GM10248 (cell line): ENCODE data around the gene DISC1.
"Not testable (repeated sequence)": the region's sequence is repeated elsewhere in the genome, so short reads cannot be mapped to it uniquely, and the experiment has no call there.

ENCODE experiments used
- CTCF ChIA-PET: fragments of 300-600 bp; sonication (Branson Sonifier 250); formaldehyde crosslinking; extraction: SDS; loops from one replicate; lab custom pipeline; 2021; ENCODE audit warnings: antibody characterized with exemption; lab: Yijun Ruan, JAX
- POLR2A ChIA-PET: fragments of 350-650 bp; sonication (Branson Sonifier 250); formaldehyde crosslinking; extraction: SDS; loops from one replicate; lab custom pipeline; 2020; ENCODE audit warnings: antibody characterized with exemption; lab: Yijun Ruan, JAX
- DNase-seq: peaks from one replicate; pipeline ENCODE4 v3.0.0; 2012; ENCODE audit errors: extremely low spot score
- TF ChIP-seq, protein P1 (sequence below): IDR thresholded peaks from 2 replicates; pipeline ENCODE4 v1.5.1; 2012; ENCODE audit warnings: mild to moderate bottlenecking, low read depth; ENCODE audit errors: extremely low read depth, missing control alignments, control extremely low read depth

The DISC1 gene

DNA sequence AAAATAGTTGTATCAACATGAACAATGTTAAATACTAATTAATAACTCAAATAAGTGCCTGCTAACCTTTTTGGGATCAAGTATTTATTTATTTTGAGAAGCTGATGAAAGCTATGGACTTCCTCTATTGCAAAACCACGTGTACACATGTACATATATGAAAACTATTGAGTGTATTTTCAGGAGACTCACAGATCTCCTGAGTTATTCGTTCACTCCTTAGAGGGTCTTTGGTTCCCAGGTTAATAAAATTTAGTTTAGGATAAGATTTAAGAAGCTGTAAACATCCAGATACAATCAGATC is 130.5 kb downstream of the DISC1 start:
- TF ChIP-seq, protein P1, sequence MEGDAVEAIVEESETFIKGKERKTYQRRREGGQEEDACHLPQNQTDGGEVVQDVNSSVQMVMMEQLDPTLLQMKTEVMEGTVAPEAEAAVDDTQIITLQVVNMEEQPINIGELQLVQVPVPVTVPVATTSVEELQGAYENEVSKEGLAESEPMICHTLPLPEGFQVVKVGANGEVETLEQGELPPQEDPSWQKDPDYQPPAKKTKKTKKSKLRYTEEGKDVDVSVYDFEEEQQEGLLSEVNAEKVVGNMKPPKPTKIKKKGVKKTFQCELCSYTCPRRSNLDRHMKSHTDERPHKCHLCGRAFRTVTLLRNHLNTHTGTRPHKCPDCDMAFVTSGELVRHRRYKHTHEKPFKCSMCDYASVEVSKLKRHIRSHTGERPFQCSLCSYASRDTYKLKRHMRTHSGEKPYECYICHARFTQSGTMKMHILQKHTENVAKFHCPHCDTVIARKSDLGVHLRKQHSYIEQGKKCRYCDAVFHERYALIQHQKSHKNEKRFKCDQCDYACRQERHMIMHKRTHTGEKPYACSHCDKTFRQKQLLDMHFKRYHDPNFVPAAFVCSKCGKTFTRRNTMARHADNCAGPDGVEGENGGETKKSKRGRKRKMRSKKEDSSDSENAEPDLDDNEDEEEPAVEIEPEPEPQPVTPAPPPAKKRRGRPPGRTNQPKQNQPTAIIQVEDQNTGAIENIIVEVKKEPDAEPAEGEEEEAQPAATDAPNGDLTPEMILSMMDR: no peak
- CTCF ChIA-PET: interaction anchor here (0.7 to 3.4 kb wide), 22 partner anchors 10 to 949 kb away, joined by 3 to 52 read pairs (median 6); no protein-coding TSS in a partner anchor
- no peak for DNase-seq
- POLR2A ChIA-PET: no interaction called here

DNA sequence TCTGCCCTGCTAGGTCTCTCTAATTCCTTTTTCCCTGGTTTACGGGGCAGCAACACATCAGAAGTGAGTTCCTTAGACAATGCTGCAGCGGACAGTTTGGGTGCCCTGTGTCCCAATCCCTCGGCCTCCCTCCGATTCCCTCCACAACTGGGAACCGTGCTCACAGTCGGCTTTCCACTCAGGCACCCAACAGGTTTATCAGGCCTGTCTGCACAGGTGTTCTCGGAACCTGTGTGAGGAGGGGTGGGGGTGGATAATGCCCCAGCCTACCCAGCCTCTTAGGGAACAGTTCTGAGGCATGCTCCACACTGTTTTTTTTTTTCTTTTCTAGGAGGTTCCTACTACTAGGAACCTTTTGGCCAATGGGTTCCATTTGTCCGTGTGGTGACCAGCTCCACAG is 131.2 kb downstream of the DISC1 start:
- TF ChIP-seq, protein P1: no peak
- no peak for DNase-seq
- ChIA-PET POLR2A (no interaction called here), CTCF (interaction anchor here (1.1 to 3.4 kb wide), 11 partner anchors 9 to 62 kb away, joined by 3 to 52 read pairs (median 7); no protein-coding TSS in a partner anchor)

DNA sequence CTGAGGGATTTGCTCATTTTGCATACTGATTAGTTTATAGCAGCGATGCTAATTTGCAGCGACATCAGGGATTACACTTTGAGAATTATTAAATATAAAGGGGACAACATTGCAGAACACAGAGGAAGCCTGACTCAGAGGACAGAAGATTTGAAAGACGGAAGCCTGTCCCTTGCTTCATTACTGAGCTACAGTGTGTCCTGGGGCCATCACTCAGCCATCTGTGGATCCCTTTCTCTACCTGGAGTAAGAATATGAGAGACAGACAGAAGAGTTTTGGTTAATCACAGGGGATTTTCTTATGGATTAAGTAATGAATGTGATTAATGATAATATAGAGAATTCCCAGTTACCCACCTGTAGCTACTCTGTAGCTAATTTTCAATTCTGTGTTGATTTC is 134.7 kb downstream of the DISC1 start:
- ChIA-PET CTCF (no interaction called here), POLR2A (no interaction called here)
- TF ChIP-seq, protein P1: no peak
- DNase-seq: no peak

DNA sequence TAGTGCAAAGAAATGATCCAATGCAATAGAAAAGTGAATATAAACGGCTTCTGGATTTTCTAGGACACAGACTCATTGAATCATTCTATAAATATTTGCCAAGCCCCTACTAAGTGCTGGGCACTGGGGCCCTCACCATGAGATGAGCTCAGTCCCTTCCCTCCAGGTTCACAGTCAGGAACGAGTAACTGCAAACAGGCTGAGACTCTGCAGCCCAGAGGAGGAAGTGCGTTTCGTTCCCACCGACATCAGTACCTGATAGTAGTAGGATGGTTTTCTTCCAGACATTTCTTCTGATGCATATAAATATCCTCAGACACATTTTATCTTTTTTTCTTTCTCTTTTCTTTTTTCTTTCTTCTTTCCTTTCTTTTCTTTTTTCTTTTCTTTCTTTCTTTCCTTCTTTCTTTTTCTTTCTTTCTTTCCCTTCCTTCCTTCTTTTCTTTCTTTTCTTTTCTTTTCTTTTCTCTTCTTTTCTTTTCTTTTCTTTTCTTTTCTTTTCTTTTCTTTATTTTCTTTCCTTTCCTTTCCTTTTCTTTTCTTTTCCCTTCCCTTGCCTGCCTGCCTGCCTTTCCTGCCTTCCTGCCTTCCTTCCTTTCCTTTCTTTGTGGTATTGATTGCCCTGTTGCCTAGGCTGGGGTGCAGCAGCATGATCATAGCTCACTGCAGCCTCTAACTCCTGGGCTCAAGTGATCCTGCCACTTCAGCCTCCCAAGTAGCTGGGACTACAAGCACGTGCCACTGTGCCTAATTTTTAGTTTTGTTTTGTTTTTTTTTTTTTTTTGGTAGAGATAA is 135.4 kb downstream of the DISC1 start:
- ChIA-PET CTCF (no interaction called here), POLR2A (no interaction called here)
- TF ChIP-seq, protein P1: no peak
- no peak for DNase-seq

DNA sequence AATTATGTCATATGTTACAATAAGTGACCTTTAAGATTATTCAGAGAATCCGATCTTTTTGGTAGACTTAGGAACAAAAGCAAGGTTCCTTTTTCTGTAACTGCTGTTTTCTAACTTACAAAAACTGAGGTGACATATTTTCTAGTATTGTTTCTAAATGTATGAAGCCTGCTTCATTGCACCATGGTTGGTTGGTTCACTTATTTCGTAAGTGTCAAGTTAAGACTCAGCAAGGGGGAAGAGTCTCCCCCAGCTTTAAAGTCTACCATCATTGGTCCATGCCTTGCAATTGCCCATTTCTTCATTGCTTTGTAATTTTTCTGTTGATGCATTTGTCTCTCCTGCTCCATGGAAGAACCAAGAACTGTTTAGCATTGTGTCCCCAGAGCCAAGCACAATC is 136.9 kb downstream of the DISC1 start:
- DNase-seq: no peak
- POLR2A ChIA-PET: no interaction called here
- TF ChIP-seq, protein P1: no peak
- CTCF ChIA-PET: no interaction called here

DNA sequence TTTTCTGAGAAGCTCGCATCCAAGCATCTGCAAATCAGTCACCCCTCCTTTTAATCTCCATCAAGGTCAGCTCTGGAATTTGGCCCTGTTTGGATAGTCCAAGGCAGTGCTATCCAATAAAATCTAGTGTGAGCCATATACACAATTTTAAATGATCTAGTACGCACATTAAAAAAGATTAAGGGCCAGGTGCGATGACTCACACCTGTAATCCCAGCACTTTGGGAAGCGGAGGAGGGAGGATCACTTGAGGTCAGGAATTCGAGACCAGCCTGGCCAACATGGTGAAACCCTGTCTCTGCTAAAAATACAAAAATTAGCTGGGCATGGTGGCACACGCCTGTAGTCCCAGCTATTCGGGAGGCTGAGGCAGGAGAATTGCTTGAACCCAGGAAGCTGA is 139.2 kb downstream of the DISC1 start:
- DNase-seq, POLR2A ChIA-PET: not testable (repeated sequence)
- CTCF ChIA-PET: interaction anchor here (1.8 to 4.7 kb wide), 2 partner anchors 10 to 35 kb away, joined by 3 to 52 read pairs; no protein-coding TSS in a partner anchor

DNA sequence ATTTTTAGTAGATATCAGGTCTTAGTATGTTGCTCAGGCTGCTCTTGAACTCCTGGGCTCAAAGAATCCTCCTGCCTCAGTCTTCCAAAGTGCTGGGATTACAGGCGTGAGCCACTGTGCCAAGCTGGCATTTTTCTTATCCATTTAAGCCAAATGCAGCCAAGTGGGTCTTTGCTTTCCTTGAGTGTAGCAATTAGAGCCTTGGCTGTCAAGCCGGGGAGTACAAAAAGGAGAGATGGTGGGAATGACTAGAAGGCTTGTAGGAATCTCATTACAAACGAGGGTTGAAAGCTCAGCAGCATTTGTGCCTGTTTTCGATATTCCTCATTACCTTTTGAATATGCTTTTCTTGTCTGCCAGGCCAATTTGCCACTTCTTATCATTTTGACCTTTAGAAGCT is 140.9 kb downstream of the DISC1 start:
- CTCF ChIA-PET: interaction anchor here (0.8 to 4.7 kb wide), 2 partner anchors 11 to 39 kb away, joined by 3 to 52 read pairs; no protein-coding TSS in a partner anchor
- POLR2A ChIA-PET: no interaction called here
- TF ChIP-seq, protein P1: no peak
- DNase-seq: no peak
